Measurements from ENCODE around the gene THRB. TPM values are rescaled to one million over a fixed set of nuclear protein-coding genes. Genes with fewer than 3 reads are reported as not detected.

Gene THRB
- total and polyA plus RNA-seq, 2 experiments from 2014 or later = 3.3 to 5.1 TPM

DNA sequence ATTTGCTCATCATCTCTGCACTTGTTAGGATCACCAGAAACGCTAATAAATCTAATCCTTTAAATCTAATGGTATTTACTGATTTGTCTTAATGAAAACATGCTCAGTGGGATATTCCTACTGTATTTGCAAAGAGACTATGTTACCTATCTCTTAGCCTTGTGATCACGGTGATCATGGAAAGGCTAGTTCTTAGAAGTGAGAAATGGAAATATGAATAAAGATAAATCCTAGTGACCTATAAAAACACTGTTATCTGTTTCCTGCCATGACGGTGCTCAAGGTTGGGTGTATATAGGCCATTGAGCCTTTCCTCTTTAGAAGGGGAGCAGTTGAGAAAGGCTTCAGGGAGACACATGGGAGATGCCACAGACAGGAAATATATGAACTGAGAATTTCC, 116.3 kb downstream of the THRB start:
- no peaks in the 10 kb centered on the region for H3K9me3 ChIP-seq (ENCODE audit: low read depth)
- in situ Hi-C loops (cut with MboI) = no loop called here
- WGBS, 2 experiments (ENCODE audit: low coverage in 1 of 2, low lambda C conversion rate in 2 of 2, missing lambda C conversion rate in 2 of 2) = 99 to 100% methylated on average over 3 of the region's 3 CpGs
- H2AFZ ChIP-seq = no peak overlapping the region
- no peaks in the 10 kb centered on the region for H3K4me1 ChIP-seq (ENCODE audit: insufficient read depth)
- no peak overlapping the region for H3K27ac ChIP-seq
- H3K9me2 ChIP-seq (ENCODE audit: insufficient read depth) = no peaks in the 10 kb centered on the region
- no peaks in the 10 kb centered on the region for H3K36me3 ChIP-seq (ENCODE audit: low read depth)
- H3K27me3 ChIP-seq (replicated peaks; ENCODE audit: insufficient read depth) = no peaks in the 10 kb centered on the region
- no peaks in the 10 kb centered on the region for H4K20me1 ChIP-seq (ENCODE audit: insufficient read depth)
- H3K79me2 ChIP-seq (ENCODE audit: insufficient read depth) = no peaks in the 10 kb centered on the region
- H3K4me3 ChIP-seq = no peak overlapping the region
- no peak overlapping the region for H3K4me2 ChIP-seq (ENCODE audit: unreplicated experiment)
- TF ChIP-seq EZH2 (IDR thresholded peaks at IDR 0.05; ENCODE audit: insufficient read depth, poor library complexity, severe bottlenecking) (no peak), EZH2phosphoT487 (IDR thresholded peaks at IDR 0.05; ENCODE audit: insufficient read depth, low read depth) (no peak)
- no peak overlapping the region for H3K9ac ChIP-seq
- DNase-seq = no peak
- no peaks in the 10 kb centered on the region for H3F3A ChIP-seq (ENCODE audit: insufficient read depth)

DNA sequence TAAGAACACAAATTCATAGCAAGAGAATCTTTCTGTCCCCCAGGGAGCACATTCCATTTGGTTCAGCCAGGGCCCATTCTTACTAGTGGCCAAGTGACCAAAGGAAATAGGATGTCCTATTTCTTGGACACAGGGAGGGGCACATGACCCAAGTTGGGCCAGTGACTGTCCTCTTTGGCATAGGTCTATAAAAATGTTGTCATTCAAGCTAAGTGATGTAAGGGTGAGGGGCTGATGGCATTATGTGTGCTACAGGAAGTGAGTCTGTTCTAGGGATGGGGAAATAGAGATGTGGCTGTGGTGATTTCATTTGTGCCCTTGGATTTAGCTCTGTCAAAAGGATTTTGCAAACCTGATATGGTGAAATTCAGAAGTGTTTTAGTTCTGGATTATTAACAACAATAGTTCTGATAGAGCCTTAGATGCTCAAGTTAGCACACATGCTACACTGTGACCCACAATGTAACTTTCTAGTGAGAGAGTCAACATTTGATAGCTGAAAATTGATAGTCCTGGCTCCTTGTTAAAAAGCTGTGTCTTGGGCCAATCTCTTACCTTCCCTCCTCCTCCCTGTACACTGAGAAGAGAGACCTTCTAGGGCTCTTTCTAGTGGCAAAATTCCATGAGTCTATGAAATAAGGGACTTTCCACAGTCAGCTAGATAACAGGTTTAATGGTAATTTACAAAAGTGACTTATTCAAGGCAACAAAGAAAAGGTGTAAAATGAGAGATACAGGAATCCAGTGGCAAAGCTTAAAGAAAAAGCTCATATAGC, 117.2 kb downstream of the THRB start:
- Histone ChIP-seq H3K79me2 (ENCODE audit: insufficient read depth) (no peaks in the 10 kb centered on the region), H4K20me1 (ENCODE audit: insufficient read depth) (no peaks in the 10 kb centered on the region), H3K36me3 (ENCODE audit: low read depth) (no peaks in the 10 kb centered on the region), H3K9ac (no peak overlapping the region), H3K27me3 (replicated peaks; ENCODE audit: insufficient read depth) (no peaks in the 10 kb centered on the region), H2AFZ (no peak overlapping the region), H3K27ac (no peak overlapping the region), H3K9me3 (ENCODE audit: low read depth) (no peaks in the 10 kb centered on the region), H3K4me1 (ENCODE audit: insufficient read depth) (no peaks in the 10 kb centered on the region), H3F3A (ENCODE audit: insufficient read depth) (no peaks in the 10 kb centered on the region), H3K4me3 (no peak overlapping the region), H3K9me2 (ENCODE audit: insufficient read depth) (no peaks in the 10 kb centered on the region), H3K4me2 (ENCODE audit: unreplicated experiment) (no peak overlapping the region)
- no peak for TF ChIP-seq EZH2phosphoT487 (IDR thresholded peaks at IDR 0.05; ENCODE audit: insufficient read depth, low read depth)
- no peak for TF ChIP-seq EZH2 (IDR thresholded peaks at IDR 0.05; ENCODE audit: insufficient read depth, poor library complexity, severe bottlenecking)
- in situ Hi-C loops (cut with MboI) = no loop called here
- DNase-seq = peak; percentile 27

- H3K79me2 ChIP-seq (ENCODE audit: insufficient read depth) = no peaks in the 10 kb centered on the region
- H3K9me2 ChIP-seq (ENCODE audit: insufficient read depth) = no peaks in the 10 kb centered on the region
- 92 to 95% methylated on average over 3 of the region's 3 CpGs for WGBS, 2 experiments (ENCODE audit: low coverage in 1 of 2, low lambda C conversion rate in 2 of 2, missing lambda C conversion rate in 2 of 2)
- no peaks in the 10 kb centered on the region for H3K4me1 ChIP-seq (ENCODE audit: insufficient read depth)
- no peak for DNase-seq
- no peaks in the 10 kb centered on the region for H3K9me3 ChIP-seq (ENCODE audit: low read depth)
- H3K4me2 ChIP-seq (ENCODE audit: unreplicated experiment) = no peak overlapping the region
- H3K36me3 ChIP-seq (ENCODE audit: low read depth) = no peaks in the 10 kb centered on the region
- H3F3A ChIP-seq (ENCODE audit: insufficient read depth) = no peaks in the 10 kb centered on the region
- H3K27ac ChIP-seq = no peak overlapping the region
- H4K20me1 ChIP-seq (ENCODE audit: insufficient read depth) = no peaks in the 10 kb centered on the region
- no peak overlapping the region for H2AFZ ChIP-seq
- no peak overlapping the region for H3K4me3 ChIP-seq
- TF ChIP-seq EZH2phosphoT487 (IDR thresholded peaks at IDR 0.05; ENCODE audit: insufficient read depth, low read depth) (no peak), EZH2 (IDR thresholded peaks at IDR 0.05; ENCODE audit: insufficient read depth, poor library complexity, severe bottlenecking) (no peak)
- in situ Hi-C loops (cut with MboI) = no loop called here
- H3K27me3 ChIP-seq (replicated peaks; ENCODE audit: insufficient read depth) = no peaks in the 10 kb centered on the region
- no peak overlapping the region for H3K9ac ChIP-seq
These were observed 118.7 kb downstream of the THRB start for GRCh38 chr3:24375947-24376384.

DNA sequence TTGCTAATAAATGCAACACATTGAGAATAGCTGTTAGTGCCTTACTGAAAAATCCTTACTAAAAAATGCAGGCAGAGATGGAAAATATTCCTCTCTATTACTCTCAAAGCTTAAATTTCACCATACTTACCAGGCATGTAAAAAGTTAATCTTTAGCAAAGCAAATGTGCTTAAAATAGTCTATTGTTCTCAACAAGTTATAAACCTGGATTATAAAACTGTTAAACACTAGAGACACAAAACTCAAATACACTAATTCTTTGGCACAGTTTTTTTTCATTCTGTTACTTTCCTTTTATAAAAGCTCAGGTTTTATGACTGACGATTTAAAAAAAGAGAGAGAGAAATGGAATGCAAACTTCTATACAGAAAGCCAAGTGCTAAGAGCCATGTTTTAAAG, 119.8 kb downstream of the THRB start:
- H4K20me1 ChIP-seq (ENCODE audit: insufficient read depth) = no peaks in the 10 kb centered on the region
- H3K4me1 ChIP-seq (ENCODE audit: insufficient read depth) = no peaks in the 10 kb centered on the region
- H3K36me3 ChIP-seq (ENCODE audit: low read depth) = no peaks in the 10 kb centered on the region
- no peaks in the 10 kb centered on the region for H3K27me3 ChIP-seq (replicated peaks; ENCODE audit: insufficient read depth)
- H3K27ac ChIP-seq = no peak overlapping the region
- in situ Hi-C loops (cut with MboI) = no loop called here
- no peaks in the 10 kb centered on the region for H3K79me2 ChIP-seq (ENCODE audit: insufficient read depth)
- no peak for TF ChIP-seq EZH2 (IDR thresholded peaks at IDR 0.05; ENCODE audit: insufficient read depth, poor library complexity, severe bottlenecking)
- TF ChIP-seq EZH2phosphoT487 (IDR thresholded peaks at IDR 0.05; ENCODE audit: insufficient read depth, low read depth) = no peak
- no peak overlapping the region for H3K4me3 ChIP-seq
- H3K9me2 ChIP-seq (ENCODE audit: insufficient read depth) = no peaks in the 10 kb centered on the region
- WGBS, 2 experiments (ENCODE audit: low coverage in 1 of 2, low lambda C conversion rate in 2 of 2, missing lambda C conversion rate in 2 of 2) = 60 to 80% methylated on average over 1 of the region's 1 CpG
- H3K4me2 ChIP-seq (ENCODE audit: unreplicated experiment) = no peak overlapping the region
- no peaks in the 10 kb centered on the region for H3F3A ChIP-seq (ENCODE audit: insufficient read depth)
- DNase-seq = no peak
- H3K9ac ChIP-seq = no peak overlapping the region
- H2AFZ ChIP-seq = no peak overlapping the region
- no peaks in the 10 kb centered on the region for H3K9me3 ChIP-seq (ENCODE audit: low read depth)

Measured in GM23248 (cell line).